ENCODE measurements around the gene SLC46A3.

Gene SLC46A3

GRCh38 chr13:28678809-28679208 is 40.0 kb downstream of the SLC46A3 start:
- no peak for DNase-seq

DNA sequence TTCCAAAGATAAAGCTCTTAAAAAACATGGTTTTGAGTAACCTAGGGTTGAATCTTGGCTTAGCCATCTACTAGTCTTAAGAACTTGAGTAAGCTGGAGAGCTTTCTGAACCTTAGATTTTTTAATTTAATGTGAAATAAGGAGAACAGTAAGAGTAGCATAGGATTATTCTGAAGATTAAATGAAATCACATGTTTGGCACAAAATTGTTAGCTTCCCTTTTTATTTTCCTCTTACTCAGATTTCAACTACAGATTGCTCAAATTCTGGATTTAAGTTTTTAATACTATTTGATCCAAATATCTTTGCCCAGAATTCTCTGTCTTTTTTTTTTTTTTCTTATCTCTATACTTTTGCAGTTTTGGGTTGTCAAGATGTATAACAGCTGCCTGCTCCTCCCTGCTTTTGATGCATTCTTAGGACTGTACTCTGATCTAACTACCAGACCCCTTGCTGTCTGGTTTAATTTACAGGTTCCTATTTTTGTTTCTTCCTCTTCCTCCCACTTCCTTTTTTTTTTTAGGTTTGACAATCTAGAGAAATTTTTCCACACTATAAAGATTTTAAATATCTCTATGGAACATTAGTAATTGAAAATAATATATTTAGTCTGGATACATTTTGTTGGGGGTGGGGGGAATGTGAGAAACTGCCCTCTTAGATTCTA is 47.5 kb downstream of the SLC46A3 start:
- DNase-seq = peak; percentile 55

- DNase-seq = no peak
These were observed 51.8 kb downstream of the SLC46A3 start for GRCh38 chr13:28666897-28667488.

- DNase-seq = peak; percentile 88
These were observed 59.2 kb downstream of the SLC46A3 start for GRCh38 chr13:28659621-28659970.

GRCh38 chr13:28658796-28659620 is 59.8 kb downstream of the SLC46A3 start, which contains the start of gene POMP:
TSS of gene POMP (plus strand) at chr13:28659130. CDS start at chr13:28659185, 55 bp downstream.
- DNase-seq = peak; percentile 95

GRCh38 chr13:28658539-28658795 is 60.3 kb downstream of the SLC46A3 start:
- no peak for DNase-seq

GRCh38 chr13:28657784-28658538 is 60.8 kb downstream of the SLC46A3 start:
- DNase-seq = peak; percentile 61

DNA sequence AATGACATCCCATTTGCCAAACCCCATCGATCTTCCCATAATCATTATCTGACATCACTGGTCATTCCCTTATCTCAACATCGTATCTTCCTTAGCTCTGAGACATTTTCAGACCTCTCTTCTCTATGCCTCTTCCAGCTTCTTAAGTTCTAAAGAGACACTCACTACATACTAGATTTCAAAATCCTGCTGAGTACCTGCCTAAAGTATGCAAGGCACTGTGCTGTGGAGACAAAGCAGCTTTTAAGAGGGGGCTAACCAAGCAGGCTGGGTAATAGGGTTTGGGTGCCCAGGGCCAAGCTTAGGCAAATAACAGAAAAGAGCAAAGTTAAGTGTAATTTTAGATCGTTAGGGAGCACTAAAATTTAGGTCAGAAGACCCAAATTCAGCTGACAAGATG is 63.2 kb downstream of the SLC46A3 start:
- DNase-seq = no peak

DNA sequence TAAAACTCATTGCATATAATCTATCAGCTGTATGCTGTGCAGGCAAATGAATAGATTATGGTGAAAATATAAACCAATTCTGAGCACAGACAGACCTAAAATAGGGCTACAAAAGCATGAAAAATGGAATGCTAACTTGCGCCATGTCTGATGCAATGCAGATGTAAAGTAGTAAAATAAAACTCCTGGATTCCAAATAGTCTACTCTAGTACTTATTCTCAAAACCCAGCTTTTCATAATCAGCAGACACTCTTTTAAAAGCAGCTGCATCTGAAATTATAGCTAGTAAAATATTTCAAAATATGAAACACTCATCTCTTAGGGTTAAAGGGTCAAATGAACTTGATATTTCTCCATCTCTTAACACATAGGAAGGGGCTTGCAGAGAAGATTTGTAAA is 64.5 kb downstream of the SLC46A3 start:
- DNase-seq = no peak

DNA sequence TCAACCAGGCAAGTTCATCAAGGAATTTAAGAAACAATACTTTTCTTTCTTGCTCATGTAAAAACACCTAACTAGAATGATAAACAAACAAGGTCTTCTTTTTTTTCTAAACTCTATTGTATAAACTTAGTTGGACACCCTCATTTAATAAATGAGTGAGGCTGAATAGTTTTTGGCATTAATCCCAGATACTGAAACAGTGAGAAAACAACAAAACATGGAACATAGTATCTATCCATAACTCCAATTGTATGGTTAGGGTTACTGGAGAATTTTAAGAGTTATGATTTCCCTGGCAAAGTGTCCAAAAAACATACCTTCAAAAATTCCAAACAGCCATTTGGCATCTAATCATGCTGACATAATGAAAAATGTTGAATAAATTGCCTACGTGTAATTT is 65.7 kb downstream of the SLC46A3 start:
- DNase-seq = no peak

DNA sequence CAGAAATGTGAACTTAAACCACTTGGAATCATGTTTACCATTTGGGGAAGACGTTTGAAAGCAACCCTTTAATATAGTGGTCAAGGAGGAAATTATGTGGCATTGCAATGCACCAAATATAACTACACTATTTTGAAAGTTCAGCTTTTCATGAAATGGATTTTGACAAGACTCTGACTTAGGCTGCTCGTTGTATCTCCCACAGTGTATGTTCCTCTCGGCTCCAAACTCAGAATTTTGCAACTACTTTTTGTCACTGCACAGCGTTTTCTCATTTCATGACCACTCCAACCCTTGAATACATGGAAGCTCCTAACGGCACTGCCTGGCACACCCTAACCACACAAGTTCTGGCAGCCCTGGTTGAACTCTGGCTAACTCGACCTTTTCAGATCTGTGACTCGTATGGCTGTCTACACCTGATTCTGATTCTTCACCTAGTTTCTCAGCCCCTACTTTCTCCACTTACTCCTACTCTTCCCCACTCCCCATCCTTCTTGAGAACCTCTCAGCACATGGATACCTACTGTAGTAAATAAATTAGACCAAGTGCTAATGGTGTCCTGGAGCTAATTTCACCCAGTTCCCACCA is 66.9 kb downstream of the SLC46A3 start:
- DNase-seq = peak; percentile 35

- no peak for DNase-seq
These were observed 68.5 kb downstream of the SLC46A3 start for GRCh38 chr13:28650284-28650683.

All from inflammatory macrophage treated with lipopolysaccharide for 4 hours (primary cell).